PFSK-1 (cell line): ENCODE measurements around the gene PLEK.

Experiments used
- FOXP2 ChIP-seq: optimal IDR thresholded peaks from 2 replicates; pipeline ENCODE3; 2011; ENCODE audit warnings: borderline replicate concordance, control low read depth, inconsistent platforms; ENCODE audit not compliant: insufficient read depth; ENCODE audit errors: extremely low read length, extremely low read depth
- POLR2AphosphoS5 ChIP-seq: IDR thresholded peaks from 2 replicates; pipeline ENCODE4 v1.6.1; 2012; ENCODE audit warnings: low read depth, mild to moderate bottlenecking, control low read depth, low read length, moderate library complexity
- SIN3A ChIP-seq: IDR thresholded peaks from 2 replicates; pipeline ENCODE4 v1.6.1; 2012; ENCODE audit warnings: mild to moderate bottlenecking, low read length, moderate library complexity, borderline replicate concordance; ENCODE audit not compliant: insufficient read depth
- TAF1 ChIP-seq: IDR thresholded peaks from 2 replicates; pipeline ENCODE4 v1.6.1; 2012; ENCODE audit warnings: low read length, control low read depth, borderline replicate concordance; ENCODE audit not compliant: insufficient read depth
- TF ChIP-seq, protein P1 (sequence below), 2 experiments: IDR thresholded peaks; 2 replicates each; pipeline versions ENCODE4 v1.6.1 to v1.8.0; 2011 to 2012; ENCODE audit warnings: low read depth in 2 of 2, low read length in 2 of 2, control low read depth in 1 of 2, inconsistent platforms in 1 of 2, mild to moderate bottlenecking in 1 of 2, moderate library complexity in 1 of 2; ENCODE audit not compliant: insufficient read depth in 1 of 2

PLEK gene

DNA sequence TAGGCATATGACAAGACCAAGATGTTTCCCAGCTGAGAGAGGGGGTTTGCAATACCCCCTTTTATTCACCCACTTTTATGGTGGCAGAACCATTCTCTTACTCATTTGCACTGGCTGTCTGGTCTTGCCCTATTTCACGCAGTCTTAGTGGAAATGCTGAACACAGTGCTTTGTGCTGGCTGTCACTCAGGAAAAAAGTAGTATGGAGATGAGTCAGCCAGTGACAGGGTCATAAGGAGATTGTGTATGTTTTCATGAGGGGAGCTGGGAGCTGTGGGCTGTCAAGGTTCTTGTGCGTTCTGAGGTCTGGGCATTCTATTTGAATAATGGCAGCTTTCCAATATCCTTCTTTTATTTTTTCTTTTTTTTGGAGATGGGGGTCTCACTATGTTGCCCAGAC is 34.4 kb upstream of the PLEK start:
- TF ChIP-seq FOXP2 = no peak
- no peak for TF ChIP-seq POLR2AphosphoS5
- TF ChIP-seq, protein P1, sequence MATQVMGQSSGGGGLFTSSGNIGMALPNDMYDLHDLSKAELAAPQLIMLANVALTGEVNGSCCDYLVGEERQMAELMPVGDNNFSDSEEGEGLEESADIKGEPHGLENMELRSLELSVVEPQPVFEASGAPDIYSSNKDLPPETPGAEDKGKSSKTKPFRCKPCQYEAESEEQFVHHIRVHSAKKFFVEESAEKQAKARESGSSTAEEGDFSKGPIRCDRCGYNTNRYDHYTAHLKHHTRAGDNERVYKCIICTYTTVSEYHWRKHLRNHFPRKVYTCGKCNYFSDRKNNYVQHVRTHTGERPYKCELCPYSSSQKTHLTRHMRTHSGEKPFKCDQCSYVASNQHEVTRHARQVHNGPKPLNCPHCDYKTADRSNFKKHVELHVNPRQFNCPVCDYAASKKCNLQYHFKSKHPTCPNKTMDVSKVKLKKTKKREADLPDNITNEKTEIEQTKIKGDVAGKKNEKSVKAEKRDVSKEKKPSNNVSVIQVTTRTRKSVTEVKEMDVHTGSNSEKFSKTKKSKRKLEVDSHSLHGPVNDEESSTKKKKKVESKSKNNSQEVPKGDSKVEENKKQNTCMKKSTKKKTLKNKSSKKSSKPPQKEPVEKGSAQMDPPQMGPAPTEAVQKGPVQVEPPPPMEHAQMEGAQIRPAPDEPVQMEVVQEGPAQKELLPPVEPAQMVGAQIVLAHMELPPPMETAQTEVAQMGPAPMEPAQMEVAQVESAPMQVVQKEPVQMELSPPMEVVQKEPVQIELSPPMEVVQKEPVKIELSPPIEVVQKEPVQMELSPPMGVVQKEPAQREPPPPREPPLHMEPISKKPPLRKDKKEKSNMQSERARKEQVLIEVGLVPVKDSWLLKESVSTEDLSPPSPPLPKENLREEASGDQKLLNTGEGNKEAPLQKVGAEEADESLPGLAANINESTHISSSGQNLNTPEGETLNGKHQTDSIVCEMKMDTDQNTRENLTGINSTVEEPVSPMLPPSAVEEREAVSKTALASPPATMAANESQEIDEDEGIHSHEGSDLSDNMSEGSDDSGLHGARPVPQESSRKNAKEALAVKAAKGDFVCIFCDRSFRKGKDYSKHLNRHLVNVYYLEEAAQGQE (IDR thresholded peaks at IDR 0.05; ENCODE audit: insufficient read depth in 1 of 2, low read depth in 2 of 2, low read length in 2 of 2) = no peak
- TF ChIP-seq SIN3A = no peak
- no peak for TF ChIP-seq TAF1

DNA sequence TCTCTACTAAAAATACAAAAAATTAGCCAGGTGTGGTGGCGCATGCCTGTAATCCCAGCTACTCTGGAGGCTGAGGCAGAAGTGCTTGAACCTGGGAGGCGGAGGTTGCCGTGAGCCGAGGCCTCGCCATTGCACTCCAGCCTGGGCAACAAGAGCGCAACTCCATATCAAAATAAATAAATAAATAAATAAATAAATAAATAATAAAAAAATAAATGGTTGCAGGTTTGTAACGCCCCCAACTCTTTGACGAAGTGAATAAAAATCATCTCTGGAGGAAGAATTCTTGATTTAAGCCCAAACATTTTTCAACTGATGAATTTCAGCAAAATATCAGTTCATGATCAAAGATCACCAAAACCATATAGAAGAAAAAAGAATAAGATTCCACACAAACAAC is 32.1 kb upstream of the PLEK start:
- TF ChIP-seq POLR2AphosphoS5 = no peak
- no peak for TF ChIP-seq SIN3A

DNA sequence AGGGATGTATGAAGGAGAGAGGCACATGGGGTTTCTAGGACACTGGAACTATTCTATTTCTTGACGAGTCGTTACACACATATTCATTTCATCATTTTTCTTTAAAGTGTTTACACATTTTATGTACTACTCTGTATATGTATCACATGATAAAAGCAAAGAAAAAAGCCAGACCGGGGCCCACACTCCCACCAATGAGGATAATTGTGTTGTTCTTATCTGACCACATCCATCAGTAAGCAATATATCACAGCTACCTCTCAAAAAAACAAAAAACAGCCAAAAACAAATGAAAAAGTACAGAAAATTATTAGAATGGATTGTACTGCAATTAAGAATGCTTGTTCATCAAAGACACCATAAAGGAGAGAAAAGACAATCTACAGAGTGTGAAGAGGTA is 31.2 kb upstream of the PLEK start:
- no peak for TF ChIP-seq SIN3A
- TF ChIP-seq POLR2AphosphoS5 = no peak
- TF ChIP-seq, protein P1 (IDR thresholded peaks at IDR 0.05; ENCODE audit: insufficient read depth in 1 of 2, low read depth in 2 of 2, low read length in 2 of 2) = no peak
- TF ChIP-seq FOXP2 = no peak
- TF ChIP-seq TAF1 = no peak

DNA sequence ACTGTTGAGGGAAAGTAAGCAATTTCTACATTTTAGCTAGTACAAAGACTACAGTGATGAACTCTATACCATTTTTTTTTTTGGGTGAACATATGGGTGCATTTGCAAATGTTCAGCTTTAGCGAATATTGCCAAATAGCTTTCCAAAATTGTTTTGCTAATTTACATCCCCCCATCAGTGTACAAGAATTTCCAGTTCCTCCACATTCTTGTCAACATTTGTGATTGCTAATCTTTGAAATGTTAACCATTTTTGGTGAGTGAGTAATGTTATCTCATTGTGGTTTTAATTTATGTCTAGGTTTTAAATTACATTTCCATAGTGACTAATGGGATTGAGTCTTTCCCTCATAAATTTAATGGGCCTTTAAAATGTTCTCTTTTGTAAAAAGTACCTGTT is 28.9 kb upstream of the PLEK start:
- no peak for TF ChIP-seq POLR2AphosphoS5
- TF ChIP-seq, protein P1 (IDR thresholded peaks at IDR 0.05; ENCODE audit: insufficient read depth in 1 of 2, low read depth in 2 of 2, low read length in 2 of 2) = no peak
- TF ChIP-seq TAF1 = no peak
- no peak for TF ChIP-seq FOXP2
- no peak for TF ChIP-seq SIN3A

DNA sequence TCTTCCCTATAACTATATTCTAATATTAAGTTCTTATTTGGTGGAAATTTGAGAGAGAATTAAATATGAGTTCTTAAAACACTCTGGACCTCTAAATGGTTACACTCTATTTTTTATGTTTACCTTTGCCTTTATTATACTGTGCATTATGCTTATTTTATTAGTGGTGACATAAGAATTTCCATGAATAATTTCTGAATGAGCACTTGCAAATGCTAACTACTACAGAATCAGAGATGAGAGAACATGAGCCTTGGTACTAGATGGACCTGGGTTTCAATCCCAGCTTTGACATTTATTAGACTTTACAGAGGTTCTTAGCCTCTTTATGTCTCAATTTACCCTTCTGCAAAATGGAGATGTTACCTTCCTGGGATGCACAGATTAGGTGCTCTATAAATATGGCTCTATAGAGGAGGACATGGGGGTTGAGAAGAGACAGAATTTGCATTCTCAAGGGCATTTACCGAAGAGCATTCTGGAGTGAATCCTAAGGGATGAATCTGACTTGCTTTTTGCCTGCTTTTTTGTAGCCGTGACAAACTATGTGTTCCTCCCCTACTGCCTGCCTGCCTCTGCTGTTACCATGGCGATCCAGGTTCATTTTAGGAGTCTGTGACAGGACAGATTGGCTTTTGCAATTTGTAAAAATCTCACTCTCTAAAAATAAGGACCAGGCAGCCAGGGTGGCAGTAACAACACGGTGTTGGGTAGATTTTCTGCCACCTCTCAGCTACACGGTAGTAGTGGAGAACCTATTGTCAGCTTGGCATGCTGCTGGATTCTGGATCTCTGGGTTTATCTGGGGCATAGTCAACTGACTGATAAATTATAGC is 24.6 kb upstream of the PLEK start:
- TF ChIP-seq, protein P1 (IDR thresholded peaks at IDR 0.05; ENCODE audit: insufficient read depth in 1 of 2, low read depth in 2 of 2, low read length in 2 of 2) = no peak
- TF ChIP-seq TAF1 (no peak), SIN3A (no peak), POLR2AphosphoS5 (no peak), FOXP2 (no peak)
